CD4-positive, alpha-beta memory T cell (primary cell): ENCODE results near the gene CHCHD6. TPM values are rescaled to one million over a fixed set of nuclear protein-coding genes. Genes with fewer than 3 reads are reported as not detected.

Experiments
- CTCF ChIA-PET: fragments of 350-600 bp; sonication (Branson Sonifier 250); formaldehyde crosslinking; loops from one replicate; lab custom pipeline; 2021; ENCODE audit warnings: inconsistent platforms; ENCODE audit not compliant: partially characterized antibody; lab: Charles Lee
- POLR2A ChIA-PET: fragments of 350-600 bp; sonication (Branson Sonifier 250); formaldehyde crosslinking; loops from one replicate; lab custom pipeline; 2021; ENCODE audit not compliant: partially characterized antibody; lab: Charles Lee
- DNase-seq, 5 donors: peaks; one replicate each; pipeline versions ENCODE4 v3.0.0 to v3.0.0-alpha.2; 2020 to 2022; ENCODE audit warnings: mixed read lengths in 1 of 5
- H3K27ac ChIP-seq: one replicate; pipeline ENCODE4 v1.7.0; 2013; ENCODE audit warnings: low read depth, low read length
- H3K27me3 ChIP-seq: 2 replicates; pipeline ENCODE4 v1.7.0; 2013; ENCODE audit warnings: mild to moderate bottlenecking, low read length, moderate library complexity; ENCODE audit not compliant: insufficient read depth
- H3K36me3 ChIP-seq: 2 replicates; pipeline ENCODE4 v1.7.0; 2013; ENCODE audit warnings: mild to moderate bottlenecking, low read length, moderate library complexity; ENCODE audit not compliant: insufficient read depth
- H3K4me1 ChIP-seq: 2 replicates; pipeline ENCODE4 v1.7.0; 2013; ENCODE audit warnings: mild to moderate bottlenecking, low read length, moderate library complexity; ENCODE audit not compliant: insufficient read depth
- H3K4me3 ChIP-seq, 2 donors: one replicate each; pipeline ENCODE4 v1.7.0; 2013; ENCODE audit warnings: low read length in 2 of 2, mild to moderate bottlenecking in 1 of 2
- H3K9me3 ChIP-seq, 2 donors: one replicate each; pipeline ENCODE4 v1.7.0; 2013; ENCODE audit warnings: low read length in 2 of 2, control low read depth in 1 of 2; ENCODE audit not compliant: control insufficient read depth in 1 of 2
- H3K27ac Mint-ChIP-seq, 7 donors: one replicate each; pipeline ENCODE4 v1.8.0; 2020 to 2021; ENCODE audit warnings: mixed read lengths in 7 of 7, mild to moderate bottlenecking in 6 of 7, inconsistent platforms in 3 of 7, moderate library complexity in 3 of 7
- H3K27me3 Mint-ChIP-seq, 2 donors: one replicate each; pipeline ENCODE4 v1.8.0; 2020 to 2021; ENCODE audit warnings: mixed read lengths in 2 of 2
- H3K36me3 Mint-ChIP-seq, 2 donors: one replicate each; pipeline ENCODE4 v1.8.0; 2020 to 2021; ENCODE audit warnings: mixed read lengths in 2 of 2, inconsistent platforms in 1 of 2, mild to moderate bottlenecking in 1 of 2
- H3K4me1 Mint-ChIP-seq, 4 donors: one replicate each; pipeline ENCODE4 v1.8.0; 2020 to 2021; ENCODE audit warnings: mixed read lengths in 4 of 4, mild to moderate bottlenecking in 1 of 4
- H3K4me3 Mint-ChIP-seq, 8 donors: one replicate each; pipeline ENCODE4 v1.8.0; 2020 to 2021; ENCODE audit warnings: mixed read lengths in 8 of 8, mild to moderate bottlenecking in 7 of 8, moderate library complexity in 6 of 8, inconsistent platforms in 3 of 8
- H3K9me3 Mint-ChIP-seq, 8 donors: one replicate each; pipeline ENCODE4 v1.8.0; 2020 to 2021; ENCODE audit warnings: mixed read lengths in 8 of 8, mild to moderate bottlenecking in 5 of 8, inconsistent platforms in 3 of 8, moderate library complexity in 1 of 8
- intact Hi-C: fragments of 100-400 bp; cut with micrococcal nuclease; formaldehyde crosslinking; loops from one replicate; pipeline ENCODE4 v1.15.1; 2023
- polyA plus RNA-seq, 2 donors: library from polyadenylated mRNA; unstranded; fragments of 300-500 nt; fragmentation: Illumina TruSeq; gene quantifications; one replicate each; pipeline ENCODE4 v1.2.3, GENCODE V29; 2021
- total RNA-seq, 2 experiments: library from RNA; stranded (reverse); gene quantifications; one replicate each; pipeline ENCODE4 v1.2.3, GENCODE V29; 2021

The CHCHD6 gene
- total and polyA plus RNA-seq, 4 experiments from 2014 or later, result 7.3 to 12.3 (median 10.2) TPM

- ChIA-PET POLR2A (no interaction called here), CTCF (no interaction called here)
- H3K4me1 ChIP-seq, result no peaks in the 10 kb centered on the region
- Mint-ChIP-seq H3K4me1 (peaks cover 0 to 5% (median 0%) of the 10 kb centered on the region in 4 donors), H3K4me3 (no peak overlapping the region), H3K27ac (no peak overlapping the region), H3K27me3 (no peaks in the 10 kb centered on the region), H3K9me3 (peaks cover 0 to 6% (median 0%) of the 10 kb centered on the region in 8 donors), H3K36me3 (peaks cover 5 to 26% of the 10 kb centered on the region in 2 donors)
- DNase-seq, result no peak
- H3K27me3 ChIP-seq, result no peaks in the 10 kb centered on the region
- intact Hi-C loops, result no loop called here
- no peak overlapping the region for H3K27ac ChIP-seq
- H3K9me3 ChIP-seq, result no peaks in the 10 kb centered on the region
- H3K4me3 ChIP-seq, result no peak overlapping the region
- no peaks in the 10 kb centered on the region for H3K36me3 ChIP-seq
These were observed 161.7 kb downstream of the CHCHD6 start for GRCh38 chr3:126865736-126866135.

- ChIA-PET POLR2A (no interaction called here), CTCF (no interaction called here)
- DNase-seq, result no peak
- intact Hi-C loops, result no loop called here
- peaks cover 0 to 5% (median 0%) of the 10 kb centered on the region in 4 donors for H3K4me1 Mint-ChIP-seq
- Histone ChIP-seq H3K36me3 (no peaks in the 10 kb centered on the region), H3K4me3 (no peak overlapping the region), H3K27ac (no peak overlapping the region), H3K27me3 (no peaks in the 10 kb centered on the region), H3K4me1 (no peaks in the 10 kb centered on the region), H3K9me3 (no peaks in the 10 kb centered on the region)
- H3K36me3 Mint-ChIP-seq, result peaks cover 5 to 26% of the 10 kb centered on the region in 2 donors
- H3K4me3 Mint-ChIP-seq, result no peak overlapping the region
- H3K27me3 Mint-ChIP-seq, result no peaks in the 10 kb centered on the region
- H3K27ac Mint-ChIP-seq, result peak overlapping the region in 1 of 7 donors; percentile 47
- H3K9me3 Mint-ChIP-seq, result peaks cover 0 to 6% (median 0%) of the 10 kb centered on the region in 8 donors
These were observed 162.2 kb downstream of the CHCHD6 start for GRCh38 chr3:126866175-126866759.

DNA sequence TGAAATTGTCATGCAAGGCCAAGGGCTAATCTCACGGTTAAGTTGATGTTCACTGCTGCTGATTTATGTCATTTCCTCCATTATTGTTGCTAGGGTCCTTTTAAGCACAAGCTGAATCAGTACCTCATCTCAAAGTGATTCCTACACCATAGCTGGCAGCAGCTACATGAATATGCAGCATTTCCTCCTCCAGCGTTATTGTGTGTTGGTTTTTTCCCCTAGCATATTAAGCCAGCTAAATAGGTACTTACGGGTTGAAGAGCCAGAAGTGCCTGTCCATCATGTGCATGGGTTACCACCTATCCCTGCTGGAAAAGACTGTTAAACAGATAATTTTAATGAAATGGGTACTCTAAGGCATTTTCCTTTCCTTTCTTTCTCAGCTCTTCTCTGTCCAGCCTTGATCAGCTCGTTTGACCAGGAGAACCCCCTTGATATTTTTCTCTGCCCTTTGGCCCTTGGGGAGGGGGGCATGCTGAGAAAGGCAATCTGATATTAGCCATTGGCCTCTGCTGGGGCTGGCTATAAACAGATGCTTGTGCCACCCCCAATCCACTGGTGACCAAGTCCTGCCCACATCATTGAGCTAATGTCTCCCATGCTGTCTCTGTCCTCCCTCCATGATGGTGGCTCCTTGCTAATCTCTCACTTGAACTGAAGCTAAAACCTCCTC, 163.3 kb downstream of the CHCHD6 start:
- Histone ChIP-seq H3K27ac (no peak overlapping the region), H3K9me3 (no peaks in the 10 kb centered on the region), H3K4me1 (no peaks in the 10 kb centered on the region), H3K36me3 (no peaks in the 10 kb centered on the region), H3K27me3 (no peaks in the 10 kb centered on the region), H3K4me3 (no peak overlapping the region)
- ChIA-PET POLR2A (no interaction called here), CTCF (no interaction called here)
- Mint-ChIP-seq H3K4me1 (peaks cover 0 to 5% (median 0%) of the 10 kb centered on the region in 4 donors), H3K27me3 (no peaks in the 10 kb centered on the region), H3K36me3 (peaks cover 5 to 31% of the 10 kb centered on the region in 2 donors), H3K27ac (no peak overlapping the region), H3K4me3 (no peak overlapping the region), H3K9me3 (peaks cover 0 to 6% (median 0%) of the 10 kb centered on the region in 8 donors)
- intact Hi-C loops, result no loop called here
- no peak for DNase-seq

- H3K4me3 ChIP-seq, result no peak overlapping the region
- H3K9me3 ChIP-seq, result no peaks in the 10 kb centered on the region
- no peaks in the 10 kb centered on the region for H3K4me1 ChIP-seq
- H3K27me3 ChIP-seq, result no peaks in the 10 kb centered on the region
- ChIA-PET CTCF (no interaction called here), POLR2A (no interaction called here)
- peaks cover 0 to 6% (median 0%) of the 10 kb centered on the region in 8 donors for H3K9me3 Mint-ChIP-seq
- DNase-seq, result no peak
- H3K27ac Mint-ChIP-seq, result no peak overlapping the region
- no peak overlapping the region for H3K4me3 Mint-ChIP-seq
- intact Hi-C loops, result no loop called here
- H3K4me1 Mint-ChIP-seq, result peaks cover 0 to 5% (median 0%) of the 10 kb centered on the region in 4 donors
- no peak overlapping the region for H3K27ac ChIP-seq
- no peaks in the 10 kb centered on the region for H3K27me3 Mint-ChIP-seq
- no peaks in the 10 kb centered on the region for H3K36me3 ChIP-seq
- H3K36me3 Mint-ChIP-seq, result peaks cover 7 to 34% of the 10 kb centered on the region in 2 donors
These were observed 163.8 kb downstream of the CHCHD6 start for GRCh38 chr3:126867863-126868200.

- no peak overlapping the region for H3K27ac Mint-ChIP-seq
These were observed 166.7 kb downstream of the CHCHD6 start for GRCh38 chr3:126870608-126871210.

GRCh38 chr3:126872701-126873342, 168.8 kb downstream of the CHCHD6 start:
- H3K4me3 Mint-ChIP-seq, result no peak overlapping the region
- H3K27ac ChIP-seq, result no peak overlapping the region
- H3K36me3 ChIP-seq, result no peaks in the 10 kb centered on the region

More at GRCh38 chr3:126870608-126871210, 166.7 kb downstream of the CHCHD6 start:
- H3K4me3 ChIP-seq, result no peak overlapping the region
- intact Hi-C loops, result no loop called here
- no peaks in the 10 kb centered on the region for H3K4me1 ChIP-seq
- H3K4me3 Mint-ChIP-seq, result no peak overlapping the region
- ChIA-PET CTCF (no interaction called here), POLR2A (no interaction called here)
- DNase-seq, result no peak
- peaks cover 7 to 35% of the 10 kb centered on the region in 2 donors for H3K36me3 Mint-ChIP-seq
- no peaks in the 10 kb centered on the region for H3K9me3 ChIP-seq
- H3K36me3 ChIP-seq, result no peaks in the 10 kb centered on the region
- no peaks in the 10 kb centered on the region for H3K27me3 Mint-ChIP-seq
- H3K27me3 ChIP-seq, result no peaks in the 10 kb centered on the region
- H3K4me1 Mint-ChIP-seq, result peaks cover 0 to under 1% (median 0%) of the 10 kb centered on the region in 4 donors
- H3K27ac ChIP-seq, result no peak overlapping the region
- no peaks in the 10 kb centered on the region for H3K9me3 Mint-ChIP-seq

DNA sequence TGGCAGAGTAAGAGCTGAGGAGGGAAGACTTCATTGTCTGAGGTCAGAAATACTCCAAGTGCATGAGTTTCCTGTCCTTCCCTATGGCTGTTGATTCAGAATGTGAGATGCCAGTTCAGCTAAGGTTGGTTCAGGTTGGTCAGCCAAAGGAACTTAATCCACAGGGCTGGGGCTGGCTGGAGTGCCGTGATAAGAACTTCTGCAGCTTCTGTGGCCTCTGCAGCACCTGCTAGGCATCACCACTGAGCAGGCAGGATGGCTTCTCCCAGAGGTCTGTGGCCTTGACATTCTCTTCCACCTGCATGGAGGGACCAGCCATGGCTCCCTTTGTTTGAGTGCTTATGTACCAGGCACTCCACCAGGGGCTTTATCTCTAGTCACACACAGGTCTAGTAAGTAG, 169.4 kb downstream of the CHCHD6 start:
- H3K27ac Mint-ChIP-seq, result peak overlapping the region in 1 of 7 donors; percentile 28
- H3K9me3 Mint-ChIP-seq, result no peaks in the 10 kb centered on the region
- H3K4me1 ChIP-seq, result no peaks in the 10 kb centered on the region
- no peak overlapping the region for H3K4me3 ChIP-seq
- H3K4me1 Mint-ChIP-seq, result no peaks in the 10 kb centered on the region
- H3K9me3 ChIP-seq, result no peaks in the 10 kb centered on the region
- ChIA-PET POLR2A (no interaction called here), CTCF (no interaction called here)
- H3K4me3 Mint-ChIP-seq, result no peak overlapping the region
- peaks cover 7 to 24% of the 10 kb centered on the region in 2 donors for H3K36me3 Mint-ChIP-seq
- intact Hi-C loops, result no loop called here
- no peak for DNase-seq
- no peaks in the 10 kb centered on the region for H3K27me3 ChIP-seq
- no peak overlapping the region for H3K27ac ChIP-seq
- no peaks in the 10 kb centered on the region for H3K27me3 Mint-ChIP-seq
- H3K36me3 ChIP-seq, result no peaks in the 10 kb centered on the region

More at GRCh38 chr3:126872701-126873342, 168.8 kb downstream of the CHCHD6 start:
- Mint-ChIP-seq H3K27me3 (no peaks in the 10 kb centered on the region), H3K27ac (no peak overlapping the region), H3K9me3 (no peaks in the 10 kb centered on the region), H3K36me3 (peaks cover 7 to 24% of the 10 kb centered on the region in 2 donors), H3K4me1 (no peaks in the 10 kb centered on the region)
- no peak overlapping the region for H3K4me3 ChIP-seq
- H3K9me3 ChIP-seq, result no peaks in the 10 kb centered on the region
- ChIA-PET POLR2A (no interaction called here), CTCF (no interaction called here)
- intact Hi-C loops, result no loop called here
- no peaks in the 10 kb centered on the region for H3K27me3 ChIP-seq
- DNase-seq, result no peak
- H3K4me1 ChIP-seq, result no peaks in the 10 kb centered on the region
